ENCODE measurements around the gene ZNF579.
"Not testable (repeated sequence)": the region's sequence is repeated elsewhere in the genome, so short reads cannot be mapped to it uniquely, and the experiment has no call there.

ZNF579 gene

DNA sequence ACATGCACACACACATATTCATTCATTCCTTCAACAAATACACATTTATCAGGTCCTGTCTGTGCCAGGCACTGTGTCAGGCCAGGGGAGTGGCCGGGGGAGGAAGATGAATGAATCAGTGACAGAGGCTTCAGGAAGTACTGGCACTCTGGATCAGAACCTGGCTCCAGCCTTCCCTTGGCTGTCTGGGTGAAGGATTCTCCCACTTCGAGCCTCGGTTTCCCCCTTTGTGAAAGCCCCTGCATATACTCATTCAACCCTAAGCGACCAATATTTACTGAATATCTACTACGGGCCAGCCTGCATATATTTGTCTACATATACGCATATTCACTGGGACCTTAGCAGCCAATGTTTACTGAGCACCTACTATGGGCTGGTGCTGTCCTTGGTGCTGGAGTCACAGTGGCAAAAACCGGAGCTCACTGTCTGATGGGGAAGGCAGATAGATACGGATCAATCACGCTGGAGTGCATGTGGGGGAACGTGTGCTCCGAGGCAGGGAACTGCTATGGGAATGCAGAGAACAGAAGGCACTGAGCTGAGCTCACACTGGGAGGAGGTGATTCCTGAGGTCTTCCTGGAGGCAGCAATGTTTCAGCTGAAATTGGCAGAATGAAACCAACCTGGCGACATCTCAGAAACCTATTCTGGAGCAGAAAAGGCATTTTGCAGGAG lies 636 bp upstream of the ZNF579 start:
- DNase-seq (ENCODE audit: low read depth): no peak
- H3K4me3 ChIP-seq (ENCODE audit: control insufficient read depth, low read depth, low read length): peak overlapping the region; percentile 86
- TF ChIP-seq, protein P1, sequence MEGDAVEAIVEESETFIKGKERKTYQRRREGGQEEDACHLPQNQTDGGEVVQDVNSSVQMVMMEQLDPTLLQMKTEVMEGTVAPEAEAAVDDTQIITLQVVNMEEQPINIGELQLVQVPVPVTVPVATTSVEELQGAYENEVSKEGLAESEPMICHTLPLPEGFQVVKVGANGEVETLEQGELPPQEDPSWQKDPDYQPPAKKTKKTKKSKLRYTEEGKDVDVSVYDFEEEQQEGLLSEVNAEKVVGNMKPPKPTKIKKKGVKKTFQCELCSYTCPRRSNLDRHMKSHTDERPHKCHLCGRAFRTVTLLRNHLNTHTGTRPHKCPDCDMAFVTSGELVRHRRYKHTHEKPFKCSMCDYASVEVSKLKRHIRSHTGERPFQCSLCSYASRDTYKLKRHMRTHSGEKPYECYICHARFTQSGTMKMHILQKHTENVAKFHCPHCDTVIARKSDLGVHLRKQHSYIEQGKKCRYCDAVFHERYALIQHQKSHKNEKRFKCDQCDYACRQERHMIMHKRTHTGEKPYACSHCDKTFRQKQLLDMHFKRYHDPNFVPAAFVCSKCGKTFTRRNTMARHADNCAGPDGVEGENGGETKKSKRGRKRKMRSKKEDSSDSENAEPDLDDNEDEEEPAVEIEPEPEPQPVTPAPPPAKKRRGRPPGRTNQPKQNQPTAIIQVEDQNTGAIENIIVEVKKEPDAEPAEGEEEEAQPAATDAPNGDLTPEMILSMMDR (conservative IDR thresholded peaks at IDR 0.05; ENCODE audit: control insufficient read depth, insufficient read depth, low read depth, low read length): no peak

DNA sequence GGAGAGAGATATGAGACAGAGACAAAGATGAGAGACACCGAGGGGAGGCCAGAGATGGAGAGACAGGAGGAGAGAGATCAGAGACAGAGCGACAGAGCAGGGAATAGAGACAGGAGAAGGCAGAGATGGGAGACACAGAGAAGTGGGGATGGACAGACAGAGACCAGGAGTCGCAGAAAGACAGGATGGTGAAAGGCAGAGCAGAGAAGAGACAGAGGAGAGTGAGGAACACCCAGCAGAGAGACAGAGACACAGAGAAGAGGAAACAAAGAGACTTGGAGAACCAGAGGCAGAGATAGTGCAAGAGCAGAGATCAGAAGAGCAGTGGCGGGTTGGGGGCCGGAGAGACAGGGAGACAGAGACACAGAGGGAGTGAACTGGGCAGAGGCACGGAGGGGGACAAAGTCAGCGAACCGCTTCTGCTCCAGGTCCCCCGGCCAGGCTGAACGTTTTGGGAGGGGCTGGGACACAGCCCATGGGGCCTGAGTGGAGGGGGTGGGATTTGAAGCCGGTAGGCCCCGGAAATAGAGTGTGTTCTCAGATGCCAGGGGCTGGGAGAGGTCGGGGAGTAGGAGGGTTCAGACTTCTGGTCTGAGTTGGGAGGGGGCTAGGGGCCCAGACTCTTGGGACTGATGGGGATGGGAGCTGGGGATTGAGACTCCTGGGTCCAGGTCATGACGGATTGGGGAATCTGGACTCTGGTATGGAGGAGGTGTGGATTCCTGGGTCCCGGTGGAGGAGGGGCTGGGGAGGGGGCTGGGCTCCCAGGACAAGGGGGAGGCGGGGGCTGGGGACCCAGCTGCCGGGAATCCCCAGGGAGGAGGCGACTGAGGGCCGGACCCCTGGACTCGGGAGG lies 654 bp downstream of the ZNF579 start:
- TF ChIP-seq, protein P1 (conservative IDR thresholded peaks at IDR 0.05; ENCODE audit: control insufficient read depth, insufficient read depth, low read depth, low read length): no peak

DNA sequence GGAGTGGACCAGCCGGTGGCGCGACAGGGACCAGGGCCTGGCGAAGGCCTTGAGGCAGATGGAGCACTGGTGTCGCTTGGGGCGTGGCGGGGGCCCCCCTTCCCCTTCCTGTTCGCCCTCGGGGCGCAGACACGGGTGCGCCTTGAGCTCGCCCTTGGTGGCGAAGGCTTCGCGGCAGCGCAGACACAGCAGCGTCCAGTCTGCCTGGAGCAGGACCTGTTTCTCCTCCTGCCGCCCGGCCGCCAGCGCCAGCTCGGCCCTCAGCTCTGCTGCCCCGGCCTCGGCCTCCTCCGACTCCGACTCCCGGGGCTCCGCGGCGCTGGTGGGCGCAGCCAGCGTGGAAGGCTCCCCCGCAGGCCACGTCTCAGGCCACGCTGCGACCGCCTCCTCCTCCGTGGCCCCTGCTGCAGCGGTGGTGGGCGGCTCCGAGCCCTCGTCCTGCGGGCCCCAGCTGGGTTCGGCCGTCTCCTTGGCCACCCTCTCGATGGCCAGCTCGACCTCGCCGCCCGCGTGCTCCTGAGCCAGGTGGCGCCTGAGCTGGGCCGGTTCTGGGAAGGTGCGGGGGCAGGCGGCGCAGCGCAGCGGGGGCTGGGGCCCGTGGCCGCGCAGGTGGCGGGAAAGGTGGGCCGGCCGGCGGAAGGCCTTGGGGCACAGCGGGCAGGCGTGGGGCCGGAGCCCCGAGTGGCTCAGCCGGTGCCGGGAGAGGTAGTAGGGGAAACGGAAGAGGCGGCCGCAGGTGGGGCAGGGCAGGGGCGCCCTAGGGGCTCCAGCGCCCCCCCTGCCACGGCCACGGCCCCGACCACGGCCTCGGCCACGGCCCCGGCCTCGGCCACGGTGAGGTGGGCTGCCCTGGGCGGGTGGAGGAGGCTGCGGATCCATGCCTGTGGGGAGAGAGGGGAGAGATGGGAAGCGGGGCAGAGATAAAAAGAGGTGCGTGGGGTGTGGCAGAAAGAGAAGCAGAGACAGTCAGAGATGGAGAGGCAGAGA lies 1.6 kb downstream of the ZNF579 start:
- no peak for DNase-seq (ENCODE audit: low read depth)
- TF ChIP-seq, protein P1 (conservative IDR thresholded peaks at IDR 0.05; ENCODE audit: control insufficient read depth, insufficient read depth, low read depth, low read length): no peak
- H3K4me3 ChIP-seq (ENCODE audit: control insufficient read depth, low read depth, low read length): peak overlapping the region; percentile 86

More for the DNA sequence above, 654 bp downstream of the ZNF579 start:
- no peak for DNase-seq (ENCODE audit: low read depth)
- H3K4me3 ChIP-seq (ENCODE audit: control insufficient read depth, low read depth, low read length): peak overlapping the region; percentile 86

DNA sequence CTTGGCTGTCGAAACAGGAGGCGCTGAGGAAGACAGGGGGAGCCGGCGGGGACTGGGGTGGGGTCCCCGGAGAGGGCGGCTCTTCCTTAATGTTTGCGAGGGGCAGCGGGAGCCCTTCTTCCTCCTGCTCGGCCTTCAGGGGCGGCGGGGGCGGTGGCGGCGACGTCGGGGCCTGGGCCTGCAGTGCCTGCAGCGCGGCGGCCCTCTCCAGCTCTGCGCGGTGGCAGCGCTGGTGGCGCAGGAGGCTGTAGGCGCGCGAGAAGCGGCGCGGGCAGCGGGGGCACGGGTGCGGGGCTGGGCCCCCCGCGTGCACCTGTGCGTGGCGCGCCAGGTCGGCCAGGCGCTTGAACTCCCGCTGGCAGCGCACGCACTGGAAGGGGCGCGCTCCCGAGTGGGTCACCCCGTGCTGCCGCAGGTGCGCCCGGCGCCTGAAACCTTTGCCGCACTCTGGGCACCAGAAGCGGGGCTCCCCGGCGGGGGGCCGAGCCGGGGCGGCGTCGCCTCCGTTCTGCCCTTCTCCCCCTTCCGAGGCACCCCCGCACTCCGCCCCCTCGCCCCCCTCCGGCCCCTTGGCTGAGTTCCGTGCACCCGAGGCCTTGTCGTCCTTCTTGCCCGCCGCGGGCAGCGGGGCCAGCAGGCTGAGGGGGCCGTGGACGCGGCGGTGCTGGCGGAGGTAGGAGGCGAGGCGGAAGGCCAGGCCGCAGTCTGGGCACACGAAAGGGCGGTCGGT lies 2.5 kb downstream of the ZNF579 start:
- TF ChIP-seq, protein P1 (conservative IDR thresholded peaks at IDR 0.05; ENCODE audit: control insufficient read depth, insufficient read depth, low read depth, low read length): no peak
- no peak for DNase-seq (ENCODE audit: low read depth)
- no peak overlapping the region for H3K4me3 ChIP-seq (ENCODE audit: control insufficient read depth, low read depth, low read length)

DNA sequence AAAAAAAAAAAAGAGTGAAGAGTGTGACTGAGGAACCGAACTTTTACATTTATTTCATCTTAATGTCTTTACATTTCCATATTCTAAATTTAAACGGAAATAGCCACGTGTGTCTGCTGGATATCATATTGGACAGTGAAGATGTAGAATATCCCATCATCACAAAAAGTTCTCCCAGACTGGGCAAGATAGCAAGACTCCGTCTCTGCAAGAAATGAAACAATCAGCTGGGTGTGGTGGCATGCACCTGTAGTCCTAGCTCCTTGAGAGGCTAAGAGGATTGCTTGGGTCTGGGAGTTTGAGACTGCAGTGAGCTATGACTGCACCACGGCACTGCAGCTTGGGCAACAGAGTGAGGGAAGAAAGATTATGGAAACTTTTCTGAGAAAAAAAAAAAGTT lies 3.9 kb downstream of the ZNF579 start:
- DNase-seq (ENCODE audit: low read depth): no peak
- H3K4me3 ChIP-seq (ENCODE audit: control insufficient read depth, low read depth, low read length): no peak overlapping the region
- TF ChIP-seq, protein P1 (conservative IDR thresholded peaks at IDR 0.05; ENCODE audit: control insufficient read depth, insufficient read depth, low read depth, low read length): no peak

DNA sequence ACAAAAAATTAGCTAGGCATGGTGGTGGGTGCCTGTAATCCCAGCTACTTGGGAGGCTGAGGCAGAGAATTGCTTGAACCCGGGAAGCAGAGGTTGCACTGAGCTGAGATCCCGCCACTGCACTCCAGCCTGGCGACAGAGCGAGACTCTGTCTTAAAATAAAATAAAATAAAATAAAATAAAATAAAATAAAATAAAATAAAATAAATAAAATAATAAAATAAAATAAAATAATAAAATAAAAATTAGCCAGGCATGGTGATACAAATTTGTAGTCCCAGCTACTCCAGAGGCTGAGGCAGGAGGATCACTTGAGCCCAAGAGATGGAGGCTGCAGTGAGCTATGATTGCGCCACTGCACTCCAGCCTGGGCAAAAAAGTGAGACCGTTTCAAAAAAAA lies 6.7 kb downstream of the ZNF579 start:
- H3K4me3 ChIP-seq (ENCODE audit: control insufficient read depth, low read depth, low read length); DNase-seq (ENCODE audit: low read depth): not testable (repeated sequence)

DNA sequence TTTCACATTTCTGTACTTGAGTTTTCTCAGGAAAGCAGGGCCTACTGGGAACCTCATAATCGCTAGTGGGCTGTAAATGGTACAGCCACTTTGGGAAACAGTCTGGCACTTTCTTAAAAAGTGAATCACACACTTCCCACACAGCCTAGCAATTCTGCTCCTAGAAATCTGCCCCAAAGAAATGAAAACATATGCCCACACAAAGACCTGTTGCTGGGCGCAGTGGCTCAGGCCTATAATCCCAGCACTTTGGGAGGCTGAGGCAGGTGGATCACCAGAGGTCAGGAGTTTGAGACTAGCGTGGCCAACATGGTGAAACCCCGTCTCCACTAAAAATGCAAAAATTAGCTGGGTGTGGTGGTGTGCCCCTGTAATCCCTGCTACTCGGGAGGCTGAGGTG lies 11.2 kb downstream of the ZNF579 start:
- DNase-seq (ENCODE audit: low read depth); H3K4me3 ChIP-seq (ENCODE audit: control insufficient read depth, low read depth, low read length): not testable (repeated sequence)

Data from fibroblast of mammary gland (primary cell).